H9 (cell line): Measurements from ENCODE around the gene PRKACA. TPM values are rescaled to one million over a fixed set of nuclear protein-coding genes. Genes with fewer than 3 reads are reported as not detected.

ENCODE experiments used
- DNase-seq: peaks from one replicate; pipeline ENCODE4 v3.0.0-alpha.2; 2017
- H2AFZ ChIP-seq: one replicate; pipeline ENCODE4 v1.6.1; 2013; ENCODE audit warnings: mild to moderate bottlenecking, low read length, control low read depth, moderate library complexity
- H2AK5ac ChIP-seq: 2 replicates; pipeline ENCODE4 v1.6.1; 2013; ENCODE audit warnings: low read length, control low read depth, mixed read lengths; ENCODE audit not compliant: insufficient read length
- H2BK120ac ChIP-seq: one replicate; pipeline ENCODE4 v1.6.1; 2013; ENCODE audit warnings: low read depth, mild to moderate bottlenecking, low read length, control low read depth, inconsistent platforms; ENCODE audit not compliant: poor library complexity, severe bottlenecking
- H2BK12ac ChIP-seq: 2 replicates; pipeline ENCODE4 v1.6.1; 2013; ENCODE audit warnings: low read length, control low read depth, mixed read lengths, low read depth; ENCODE audit not compliant: insufficient read length
- H2BK15ac ChIP-seq: 2 replicates; pipeline ENCODE4 v1.6.1; 2013; ENCODE audit warnings: low read depth, low read length, control low read depth
- H2BK20ac ChIP-seq: one replicate; pipeline ENCODE4 v1.6.1; 2013; ENCODE audit warnings: low read depth, mild to moderate bottlenecking, low read length, control low read depth, inconsistent platforms; ENCODE audit not compliant: poor library complexity, severe bottlenecking
- H2BK5ac ChIP-seq: 2 replicates; pipeline ENCODE4 v1.6.1; 2013; ENCODE audit warnings: low read length, control low read depth, mixed read lengths; ENCODE audit not compliant: insufficient read length
- H3K14ac ChIP-seq: 2 replicates; pipeline ENCODE4 v1.6.1; 2013; ENCODE audit warnings: low read length, control low read depth; ENCODE audit not compliant: insufficient read depth
- H3K18ac ChIP-seq: 2 replicates; pipeline ENCODE4 v1.6.1; 2013; ENCODE audit warnings: low read depth, mild to moderate bottlenecking, mixed read lengths, low read length, control low read depth; ENCODE audit not compliant: insufficient read length
- H3K23ac ChIP-seq: 2 replicates; pipeline ENCODE4 v1.6.1; 2013; ENCODE audit warnings: low read length, control low read depth, mixed read lengths, low read depth; ENCODE audit not compliant: insufficient read length
- H3K23me2 ChIP-seq: 2 replicates; pipeline ENCODE4 v1.6.1; 2013; ENCODE audit warnings: low read depth, mild to moderate bottlenecking, mixed read lengths, low read length, control low read depth; ENCODE audit not compliant: insufficient read length, poor library complexity, severe bottlenecking
- H3K27ac ChIP-seq: 2 replicates; pipeline ENCODE4 v1.5.1; 2013; ENCODE audit warnings: low read length, control low read depth, mixed read lengths, low read depth; ENCODE audit not compliant: insufficient read length
- H3K27me3 ChIP-seq: 2 replicates; pipeline ENCODE4 v1.6.1; 2013; ENCODE audit warnings: low read length, control low read depth, inconsistent platforms; ENCODE audit not compliant: insufficient read depth
- H3K4ac ChIP-seq: 2 replicates; pipeline ENCODE4 v1.6.1; 2013; ENCODE audit warnings: low read depth, mild to moderate bottlenecking, control low read depth, inconsistent platforms, low read length, moderate library complexity
- H3K4me1 ChIP-seq: 2 replicates; pipeline ENCODE4 v1.6.1; 2013; ENCODE audit warnings: low read length, control low read depth, inconsistent platforms; ENCODE audit not compliant: insufficient read depth
- H3K4me2 ChIP-seq: 2 replicates; pipeline ENCODE4 v1.6.1; 2013; ENCODE audit warnings: low read length, control low read depth, mixed read lengths; ENCODE audit not compliant: insufficient read length, insufficient read depth
- H3K56ac ChIP-seq: 2 replicates; pipeline ENCODE4 v1.6.1; 2013; ENCODE audit warnings: low read depth, mild to moderate bottlenecking, mixed read lengths, low read length, control low read depth; ENCODE audit not compliant: insufficient read length
- H3K79me1 ChIP-seq: 2 replicates; pipeline ENCODE4 v1.6.1; 2013; ENCODE audit warnings: low read depth, mild to moderate bottlenecking, moderate library complexity, low read length, control low read depth, inconsistent platforms; ENCODE audit not compliant: insufficient read depth, poor library complexity, severe bottlenecking
- H3K79me2 ChIP-seq: 2 replicates; pipeline ENCODE4 v1.6.1; 2013; ENCODE audit warnings: low read length, control low read depth, inconsistent platforms; ENCODE audit not compliant: insufficient read depth
- H3K9ac ChIP-seq: 2 replicates; pipeline ENCODE4 v1.6.1; 2013; ENCODE audit warnings: low read length, control low read depth, mixed read lengths; ENCODE audit not compliant: insufficient read length; ENCODE audit errors: extremely low read depth
- H3K9me3 ChIP-seq: one replicate; pipeline ENCODE4 v1.6.1; 2013; ENCODE audit warnings: low read depth, low read length, inconsistent platforms; ENCODE audit not compliant: control insufficient read depth
- H3T11ph ChIP-seq: one replicate; pipeline ENCODE4 v1.6.1; 2013; ENCODE audit warnings: mild to moderate bottlenecking, low read length, control low read depth, inconsistent platforms
- H4K20me1 ChIP-seq: one replicate; pipeline ENCODE4 v1.6.1; 2013; ENCODE audit not compliant: control insufficient read depth, insufficient read length, insufficient read depth
- H4K5ac ChIP-seq: 2 replicates; pipeline ENCODE4 v1.6.1; 2013; ENCODE audit warnings: low read depth, mild to moderate bottlenecking, mixed read lengths, low read length, control low read depth; ENCODE audit not compliant: insufficient read length
- H4K8ac ChIP-seq: replicated peaks from 2 replicates; pipeline ENCODE4 v1.6.1; 2013; ENCODE audit warnings: low read length, control low read depth, mixed read lengths, low read depth; ENCODE audit not compliant: insufficient read length
- H4K91ac ChIP-seq: 2 replicates; pipeline ENCODE4 v1.6.1; 2013; ENCODE audit warnings: low read depth, mild to moderate bottlenecking, moderate library complexity, mixed read lengths, low read length, control low read depth; ENCODE audit not compliant: insufficient read length
- H3K27ac Mint-ChIP-seq, 3 experiments: 2 replicates in 2 of 3; 3 replicates in 1 of 3; pipeline ENCODE4 v1.8.0; 2020 to 2021; ENCODE audit warnings: mixed read lengths in 3 of 3, mild to moderate bottlenecking in 1 of 3, moderate library complexity in 1 of 3
- H3K27me3 Mint-ChIP-seq: 2 replicates; pipeline ENCODE4 v1.8.0; 2021; ENCODE audit warnings: low read depth, mild to moderate bottlenecking, moderate library complexity, mixed read lengths
- H3K36me3 Mint-ChIP-seq, 3 experiments: 2 replicates in 2 of 3; 3 replicates in 1 of 3; pipeline ENCODE4 v1.8.0; 2020 to 2021; ENCODE audit warnings: low read depth in 3 of 3, mixed read lengths in 3 of 3; ENCODE audit not compliant: insufficient read depth in 1 of 3
- H3K4me1 Mint-ChIP-seq, 2 experiments: 2 replicates each; pipeline ENCODE4 v1.8.0; 2020; ENCODE audit warnings: mixed read lengths in 2 of 2
- H3K4me3 Mint-ChIP-seq, 2 experiments: 2 replicates in 1 of 2; 3 replicates in 1 of 2; pipeline ENCODE4 v1.8.0; 2020 to 2021; ENCODE audit warnings: mild to moderate bottlenecking in 2 of 2, mixed read lengths in 2 of 2, moderate library complexity in 1 of 2
- H3K9me3 Mint-ChIP-seq, 2 experiments: 2 replicates in 1 of 2; 3 replicates in 1 of 2; pipeline ENCODE4 v1.8.0; 2020; ENCODE audit warnings: mild to moderate bottlenecking in 2 of 2, mixed read lengths in 2 of 2, moderate library complexity in 1 of 2
- WGBS: extraction: QIAGEN DNeasy Blood & Tissue Kit; methylation state at CpG from one replicate; pipeline ENCODE4 v1.1.7; 2013; ENCODE audit warnings: missing lambda C conversion rate, low lambda C conversion rate, mixed read lengths; ENCODE audit not compliant: insufficient read length; ENCODE audit errors: extremely low coverage; 5-methylcytosine and 5-hydroxymethylcytosine counted together
- total RNA-seq: library from RNA; stranded (reverse); gene quantifications from 2 replicates; pipeline ENCODE4 v1.2.1, GENCODE V29; 2021
- TF ChIP-seq, protein P1 (sequence below): fragments of 200-600 bp; sonication (generic); conservative IDR thresholded peaks from 3 replicates; pipeline ENCODE4 v1.8.0; 2021; ENCODE audit warnings: antibody characterized with exemption, mild to moderate bottlenecking

Gene PRKACA
- total RNA-seq, 1 experiment from 2014 or later: 51.8 TPM

DNA sequence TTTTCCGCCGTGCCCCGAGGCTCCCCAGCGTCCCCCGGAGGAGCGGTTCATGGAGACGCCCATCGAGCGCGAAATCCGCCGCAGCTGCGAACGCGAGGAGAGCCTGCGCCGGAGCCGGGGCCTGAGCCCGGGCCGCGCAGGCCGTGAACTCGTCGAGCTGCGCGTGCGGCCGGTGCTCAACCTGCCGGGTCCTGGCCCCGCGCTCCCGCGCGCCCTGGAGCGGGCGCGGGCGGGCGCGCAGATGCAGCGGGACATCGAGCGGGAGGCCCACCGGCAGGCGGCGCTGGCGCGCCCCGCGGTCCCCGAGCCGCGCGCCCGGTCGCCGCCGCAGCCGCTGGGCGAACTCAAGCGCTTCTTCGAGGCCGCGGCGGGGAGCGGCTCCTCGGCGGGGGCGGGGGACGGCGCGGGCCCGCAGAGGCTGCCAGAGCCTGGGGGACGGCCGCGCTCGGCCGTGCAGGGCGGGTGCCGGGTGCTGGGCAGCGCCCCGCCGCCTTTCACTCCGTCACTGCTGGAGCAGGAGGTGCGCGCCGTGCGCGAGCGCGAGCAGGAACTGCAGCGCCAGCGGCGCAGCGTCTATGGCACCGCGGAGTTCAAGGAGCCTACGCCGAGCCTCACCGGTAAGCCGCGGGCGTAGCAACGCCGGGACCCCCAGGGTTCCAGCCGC lies 44.2 kb downstream of the PRKACA start:
- Histone ChIP-seq H2AFZ (no peak overlapping the region), H4K8ac (no peak overlapping the region), H3K14ac (no peak overlapping the region; the same call in 1 of the 2 replicates), H4K5ac (no peak overlapping the region), H3K4ac (no peak overlapping the region), H3K27ac (no peak overlapping the region), H4K20me1 (no peaks in the 10 kb centered on the region), H3K9ac (no peak overlapping the region), H2BK12ac (no peak overlapping the region), H2BK15ac (no peak overlapping the region), H3K4me1 (no peaks in the 10 kb centered on the region), H3K23me2 (peaks cover 21% of the 10 kb centered on the region), H2BK20ac (no peak overlapping the region), H3K79me2 (no peaks in the 10 kb centered on the region), H3K18ac (no peak overlapping the region), H4K91ac (no peak overlapping the region), H3K4me2 (peak overlapping the region; percentile 70), H2AK5ac (no peak overlapping the region), H3K23ac (no peak overlapping the region), H2BK5ac (no peak overlapping the region), H3K9me3 (no peaks in the 10 kb centered on the region), H3K56ac (no peak overlapping the region), H3K79me1 (no peaks in the 10 kb centered on the region), H3T11ph (no peak overlapping the region), H3K27me3 (peaks cover 14% of the 10 kb centered on the region; the same call in 1 of the 2 replicates), H2BK120ac (no peak overlapping the region)
- H3K27me3 Mint-ChIP-seq: peaks cover 70% of the 10 kb centered on the region
- peak overlapping the region; percentile 73 to 86 for H3K4me3 Mint-ChIP-seq
- WGBS: no CpG with 5 or more reads among the region's 106 CpGs
- no peak overlapping the region for H3K27ac Mint-ChIP-seq
- DNase-seq: peak; percentile 73
- peaks cover 7 to 12% of the 10 kb centered on the region in 2 experiments; a peak in 3 of 4 replicates for H3K4me1 Mint-ChIP-seq
- H3K36me3 Mint-ChIP-seq: no peaks in the 10 kb centered on the region
- H3K9me3 Mint-ChIP-seq: no peaks in the 10 kb centered on the region; a peak in 1 of 5 replicates
- TF ChIP-seq, protein P1, sequence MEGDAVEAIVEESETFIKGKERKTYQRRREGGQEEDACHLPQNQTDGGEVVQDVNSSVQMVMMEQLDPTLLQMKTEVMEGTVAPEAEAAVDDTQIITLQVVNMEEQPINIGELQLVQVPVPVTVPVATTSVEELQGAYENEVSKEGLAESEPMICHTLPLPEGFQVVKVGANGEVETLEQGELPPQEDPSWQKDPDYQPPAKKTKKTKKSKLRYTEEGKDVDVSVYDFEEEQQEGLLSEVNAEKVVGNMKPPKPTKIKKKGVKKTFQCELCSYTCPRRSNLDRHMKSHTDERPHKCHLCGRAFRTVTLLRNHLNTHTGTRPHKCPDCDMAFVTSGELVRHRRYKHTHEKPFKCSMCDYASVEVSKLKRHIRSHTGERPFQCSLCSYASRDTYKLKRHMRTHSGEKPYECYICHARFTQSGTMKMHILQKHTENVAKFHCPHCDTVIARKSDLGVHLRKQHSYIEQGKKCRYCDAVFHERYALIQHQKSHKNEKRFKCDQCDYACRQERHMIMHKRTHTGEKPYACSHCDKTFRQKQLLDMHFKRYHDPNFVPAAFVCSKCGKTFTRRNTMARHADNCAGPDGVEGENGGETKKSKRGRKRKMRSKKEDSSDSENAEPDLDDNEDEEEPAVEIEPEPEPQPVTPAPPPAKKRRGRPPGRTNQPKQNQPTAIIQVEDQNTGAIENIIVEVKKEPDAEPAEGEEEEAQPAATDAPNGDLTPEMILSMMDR: no peak; the same call in 2 of the 3 replicates
